HG03064 (cell line): ENCODE data around the gene PAPSS1.
"Not testable (repeated sequence)": the region's sequence is repeated elsewhere in the genome, so short reads cannot be mapped to it uniquely, and the experiment has no call there.

Source experiments
- ATAC-seq: cut with Tn5 transposase; IDR thresholded peaks from one replicate; pipeline ENCODE4 v1.9.1; 2021; ENCODE audit warnings: low read depth; ENCODE audit not compliant: unreplicated experiment

Gene PAPSS1

GRCh38 chr4:107726131-107726925 is 6.3 kb upstream of the PAPSS1 start:
- not testable (repeated sequence) for ATAC-seq

- ATAC-seq = no peak
Measured at GRCh38 chr4:107725281-107725859, 5.3 kb upstream of the PAPSS1 start.

DNA sequence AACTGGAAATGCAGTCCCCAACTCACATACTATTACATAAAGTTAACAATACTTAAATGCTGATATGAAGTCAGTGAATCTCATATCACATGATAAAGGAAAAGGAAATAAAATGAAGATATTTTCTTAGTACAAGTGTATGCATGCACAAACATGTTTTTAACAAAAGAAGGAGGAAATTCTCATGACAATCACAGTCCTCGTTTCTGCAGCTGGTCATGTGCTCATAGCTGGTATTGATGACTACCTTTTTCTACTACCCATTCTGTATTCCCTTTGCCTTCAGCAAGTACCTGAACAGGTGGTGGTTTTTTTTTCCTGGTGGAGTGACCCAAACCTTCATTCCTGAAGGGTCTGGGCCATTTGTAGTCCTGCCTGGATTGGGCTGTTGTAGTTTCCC is 3.3 kb upstream of the PAPSS1 start:
- not testable (repeated sequence) for ATAC-seq

DNA sequence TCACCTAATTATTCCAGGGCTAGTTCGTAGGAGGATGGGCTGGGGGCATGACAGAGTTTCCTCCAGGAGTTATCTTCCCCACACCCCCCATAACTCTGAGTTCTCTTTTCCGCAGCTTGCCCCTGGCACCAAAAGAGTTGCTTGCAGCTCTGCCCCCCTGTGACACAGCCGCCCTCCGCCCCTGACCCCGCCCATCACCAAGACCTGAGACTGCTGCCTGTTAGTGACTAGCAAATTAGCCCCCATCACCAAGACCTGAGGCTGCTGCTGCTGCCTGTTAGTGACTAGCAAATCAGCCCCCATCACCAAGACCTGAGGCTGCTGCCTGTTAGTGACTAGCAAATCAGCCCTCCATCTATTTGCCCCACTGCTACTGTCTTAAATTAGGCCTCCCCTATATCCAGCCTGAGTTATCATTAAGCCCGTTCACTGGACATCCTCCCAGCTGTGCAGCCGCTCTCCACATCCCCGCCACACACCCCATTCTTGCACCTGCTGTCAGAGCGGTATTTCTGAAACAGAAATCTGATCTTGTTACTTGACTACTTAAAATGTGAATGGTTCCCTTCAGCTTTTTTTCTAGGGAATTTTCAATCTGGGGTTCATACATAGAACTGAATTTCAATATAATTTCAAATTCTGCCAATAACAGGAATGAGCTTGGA is 1.5 kb upstream of the PAPSS1 start:
- no peak for ATAC-seq

GRCh38 chr4:107719207-107719921 is 670 bp downstream of the PAPSS1 start:
- peak; percentile 8 for ATAC-seq

DNA sequence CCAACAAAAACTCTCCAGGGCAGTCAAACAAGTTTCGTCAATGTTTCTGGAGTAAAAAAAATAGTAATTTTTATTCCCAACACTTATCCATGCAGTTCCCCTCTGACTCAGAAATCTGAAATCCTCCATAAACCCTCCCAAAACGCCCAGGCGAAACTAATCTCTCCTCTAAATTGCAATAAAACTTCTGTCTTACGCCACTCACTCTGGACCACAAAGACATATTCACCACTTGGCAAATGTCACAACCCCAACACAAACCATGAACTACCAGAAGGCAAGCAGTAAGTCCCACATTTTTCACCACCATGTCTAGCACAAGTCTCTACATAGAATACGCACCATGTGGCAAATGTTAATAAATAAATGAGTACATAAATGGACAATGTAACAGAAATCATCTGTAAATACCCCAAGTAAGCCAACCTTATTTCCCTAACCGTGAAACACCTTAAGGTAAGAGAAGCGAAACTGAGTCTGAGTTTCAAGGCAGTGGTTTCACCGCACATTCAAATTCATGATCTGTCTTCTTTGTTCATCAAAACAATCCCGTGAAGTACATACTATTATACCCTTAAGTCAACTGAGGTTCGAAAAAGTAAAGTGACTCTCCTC is 1.6 kb downstream of the PAPSS1 start:
- ATAC-seq = peak; percentile 27

- no peak for ATAC-seq
Measured at GRCh38 chr4:107714256-107714655, 5.8 kb downstream of the PAPSS1 start.

DNA sequence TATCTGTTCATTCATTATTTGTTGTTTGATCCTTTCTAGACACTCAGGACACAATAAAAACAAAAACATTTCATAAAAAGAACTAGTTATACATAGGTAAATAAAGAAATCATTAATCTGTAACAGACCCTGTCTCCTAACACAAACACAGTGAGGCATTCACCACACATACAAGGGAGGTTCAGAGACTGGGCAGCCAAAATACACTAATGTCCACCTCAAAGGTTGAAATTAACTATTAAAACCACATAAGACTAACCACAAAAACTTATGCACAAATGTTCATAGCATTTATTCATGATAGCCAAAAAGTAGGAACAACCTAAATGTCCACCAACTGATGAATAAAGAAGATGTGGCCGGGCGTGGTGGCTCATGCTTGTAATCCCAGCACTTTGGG is 7.8 kb downstream of the PAPSS1 start:
- no peak for ATAC-seq

DNA sequence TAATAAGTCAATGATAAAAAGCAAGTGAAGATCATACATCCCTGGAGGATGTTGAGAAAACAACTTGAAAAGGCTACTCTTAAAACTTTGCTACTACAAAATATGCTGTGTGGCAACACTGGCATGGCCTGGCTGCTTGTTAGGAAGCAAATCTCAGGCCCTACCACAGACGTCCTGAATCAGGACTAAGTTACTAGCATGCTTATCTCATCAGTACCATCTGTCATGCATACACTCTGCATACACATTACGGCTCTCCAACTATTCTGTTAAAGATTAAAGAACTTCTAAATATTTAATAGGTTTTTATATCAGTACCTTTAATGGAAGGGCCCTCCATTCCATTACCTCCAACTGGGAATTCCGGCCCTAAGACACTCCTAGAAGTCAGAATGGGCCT is 8.2 kb downstream of the PAPSS1 start:
- no peak for ATAC-seq

- no peak for ATAC-seq
Measured at GRCh38 chr4:107710493-107711459, 9.3 kb downstream of the PAPSS1 start.

DNA sequence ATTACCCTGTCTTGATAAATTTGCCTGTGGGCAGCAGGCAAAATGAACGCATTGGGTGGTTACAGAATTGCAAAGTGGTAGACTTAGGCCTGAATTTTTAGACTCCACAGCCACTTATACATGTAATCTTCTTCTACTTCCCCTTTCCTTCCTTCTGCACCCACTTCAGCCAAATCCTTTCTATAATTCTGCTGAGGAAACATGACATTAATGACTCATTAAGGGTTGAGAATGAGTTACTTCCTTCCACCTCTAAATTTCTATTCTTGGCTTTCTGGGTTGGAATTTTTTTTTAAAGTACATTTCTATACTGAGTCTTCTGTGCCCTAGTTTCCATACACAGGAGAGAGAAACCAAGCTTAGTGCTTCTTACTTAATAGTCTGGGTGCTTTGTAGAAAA is 10.1 kb downstream of the PAPSS1 start:
- ATAC-seq = no peak

GRCh38 chr4:107708225-107708624 is 11.8 kb downstream of the PAPSS1 start:
- ATAC-seq = no peak

GRCh38 chr4:107705742-107706556 is 14.1 kb downstream of the PAPSS1 start:
- ATAC-seq = no peak

DNA sequence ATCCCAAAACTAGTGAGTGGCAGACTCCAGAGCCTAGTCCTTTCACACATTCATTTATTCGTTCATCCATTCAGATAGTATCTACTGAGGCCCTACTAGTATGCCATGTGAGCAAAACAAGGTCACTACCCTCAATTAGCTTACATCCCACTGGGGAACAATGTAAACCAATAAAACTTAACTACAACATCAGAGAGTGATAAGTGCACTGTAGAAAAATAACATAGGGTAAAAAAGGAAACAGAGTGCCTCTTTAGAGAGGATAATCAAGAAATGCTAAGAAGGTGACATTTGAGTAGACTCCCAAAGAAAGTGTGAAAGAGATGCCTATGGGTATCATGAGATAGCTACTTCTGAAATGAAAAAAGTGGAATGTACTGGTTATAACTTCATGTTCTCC is 18.5 kb downstream of the PAPSS1 start:
- no peak for ATAC-seq

DNA sequence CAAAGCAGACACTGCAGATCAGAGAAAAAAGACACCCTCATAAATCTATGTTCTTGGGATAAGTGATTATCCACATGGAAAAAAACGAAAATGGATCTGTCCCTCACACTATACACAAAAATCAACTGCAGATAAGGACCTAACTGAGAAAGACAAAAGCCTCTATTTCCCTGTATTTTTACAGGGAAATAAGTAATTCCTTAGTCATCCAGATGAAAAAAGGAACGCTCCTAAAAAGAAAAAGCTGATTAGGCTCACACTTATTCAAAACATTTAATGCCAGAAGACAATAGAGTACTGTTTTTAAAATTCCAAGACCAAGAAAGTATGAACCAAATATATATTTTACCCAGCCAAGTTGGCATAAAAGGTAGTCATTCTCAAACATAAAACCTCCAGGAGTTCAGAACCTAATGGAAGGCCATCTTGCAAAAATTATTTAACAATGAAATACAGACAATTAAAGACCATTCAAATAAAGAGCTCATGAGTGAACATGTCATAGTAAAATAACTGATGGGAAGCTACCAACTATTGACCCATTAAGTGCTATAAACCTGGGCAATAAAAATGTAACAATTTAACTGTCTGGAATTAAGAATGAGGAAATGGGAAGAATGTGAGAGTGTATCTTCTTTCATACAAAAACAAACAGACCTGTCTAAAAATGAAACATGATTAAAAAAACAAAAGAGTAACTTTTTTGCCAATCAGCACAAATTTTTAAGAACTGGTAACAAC is 20.4 kb downstream of the PAPSS1 start:
- ATAC-seq = no peak

DNA sequence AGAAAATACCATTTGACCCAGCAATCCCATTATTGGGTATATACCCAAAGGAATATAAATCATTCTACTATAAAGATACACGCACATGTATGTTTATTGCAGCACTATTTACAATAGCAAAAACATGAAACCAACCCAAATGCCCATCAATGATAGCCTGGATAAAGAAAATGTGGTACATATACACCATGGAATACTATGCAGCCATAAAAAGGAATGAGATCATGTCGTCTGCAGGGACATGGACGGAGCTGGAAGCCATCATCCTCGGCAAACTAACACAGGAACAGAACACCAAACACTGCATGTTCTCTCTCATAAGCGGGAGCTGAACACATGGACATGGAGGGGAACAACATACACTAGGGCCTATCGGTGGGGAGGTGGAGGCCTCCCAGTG is 23.8 kb downstream of the PAPSS1 start:
- ATAC-seq = not testable (repeated sequence)

DNA sequence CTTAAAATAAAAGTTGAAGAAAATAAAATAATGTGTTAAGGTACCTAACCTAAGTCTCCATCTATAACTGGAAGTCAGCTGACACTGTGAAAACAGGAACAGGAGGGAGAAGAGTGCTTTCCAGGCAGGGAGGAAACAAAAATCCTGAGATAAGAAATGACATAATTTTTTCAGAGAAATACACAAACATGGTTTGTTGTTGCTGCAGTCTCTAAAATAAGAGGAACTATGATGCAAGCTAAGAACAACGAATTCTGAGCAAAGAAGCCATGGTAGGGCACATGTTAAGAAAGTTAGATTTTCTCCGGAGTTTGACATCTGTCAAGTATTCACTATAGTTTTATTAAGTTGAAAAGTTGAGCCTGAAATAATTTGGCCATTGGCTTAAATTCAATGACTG is 26.9 kb downstream of the PAPSS1 start:
- no peak for ATAC-seq

- no peak for ATAC-seq
Measured at GRCh38 chr4:107692202-107692601, 27.8 kb downstream of the PAPSS1 start.
